ENCODE data around the gene IL18RAP. TPM values are rescaled to one million over a fixed set of nuclear protein-coding genes. Genes with fewer than 3 reads are reported as not detected.

IL18RAP gene
- total RNA-seq, 1 experiment from 2014 or later = not detected

DNA sequence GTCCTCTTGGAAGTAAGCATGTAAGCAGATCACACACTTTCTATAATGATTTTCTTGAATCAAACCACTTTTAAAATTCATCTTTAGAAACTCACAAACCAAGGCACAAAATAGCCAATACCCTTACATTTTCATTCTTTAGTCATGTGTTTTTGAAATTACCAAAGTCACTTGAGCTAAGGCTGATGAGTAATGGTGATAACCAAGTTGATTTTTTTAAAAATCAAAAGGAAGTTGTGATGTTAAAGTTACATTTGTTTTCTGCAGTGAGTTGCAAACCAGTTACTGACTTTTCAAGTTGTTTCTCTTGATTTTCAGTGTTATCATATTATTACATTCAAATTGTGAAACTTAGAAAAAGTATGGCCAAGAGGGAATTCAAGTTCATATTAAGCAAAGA is 21.5 kb upstream of the IL18RAP start:
- ChIA-PET POLR2A (ENCODE audit: low non-redundant PET) (no interaction called here), CTCF (no interaction called here)
- no TSS peak for BruUV-seq (replicated peaks)
- Histone ChIP-seq H3K36me3 (ENCODE audit: insufficient read depth, low read length, poor library complexity, severe bottlenecking) (no peaks in the 10 kb centered on the region), H3K4me1 (ENCODE audit: insufficient read depth, low read length, poor library complexity, severe bottlenecking) (no peaks in the 10 kb centered on the region), H3K4me3 (ENCODE audit: low read depth, low read length, poor library complexity, severe bottlenecking) (no peak overlapping the region), H3K9me3 (ENCODE audit: low read depth, low read length, poor library complexity, severe bottlenecking) (no peaks in the 10 kb centered on the region), H3K27me3 (replicated peaks; ENCODE audit: insufficient read depth, low read depth, low read length, poor library complexity) (no peaks in the 10 kb centered on the region), H3K27ac (ENCODE audit: low read depth, low read length, poor library complexity, severe bottlenecking) (no peak overlapping the region)
- TF ChIP-seq, protein P1, sequence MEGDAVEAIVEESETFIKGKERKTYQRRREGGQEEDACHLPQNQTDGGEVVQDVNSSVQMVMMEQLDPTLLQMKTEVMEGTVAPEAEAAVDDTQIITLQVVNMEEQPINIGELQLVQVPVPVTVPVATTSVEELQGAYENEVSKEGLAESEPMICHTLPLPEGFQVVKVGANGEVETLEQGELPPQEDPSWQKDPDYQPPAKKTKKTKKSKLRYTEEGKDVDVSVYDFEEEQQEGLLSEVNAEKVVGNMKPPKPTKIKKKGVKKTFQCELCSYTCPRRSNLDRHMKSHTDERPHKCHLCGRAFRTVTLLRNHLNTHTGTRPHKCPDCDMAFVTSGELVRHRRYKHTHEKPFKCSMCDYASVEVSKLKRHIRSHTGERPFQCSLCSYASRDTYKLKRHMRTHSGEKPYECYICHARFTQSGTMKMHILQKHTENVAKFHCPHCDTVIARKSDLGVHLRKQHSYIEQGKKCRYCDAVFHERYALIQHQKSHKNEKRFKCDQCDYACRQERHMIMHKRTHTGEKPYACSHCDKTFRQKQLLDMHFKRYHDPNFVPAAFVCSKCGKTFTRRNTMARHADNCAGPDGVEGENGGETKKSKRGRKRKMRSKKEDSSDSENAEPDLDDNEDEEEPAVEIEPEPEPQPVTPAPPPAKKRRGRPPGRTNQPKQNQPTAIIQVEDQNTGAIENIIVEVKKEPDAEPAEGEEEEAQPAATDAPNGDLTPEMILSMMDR (conservative IDR thresholded peaks at IDR 0.05; ENCODE audit: low read depth, low read length) = no peak
- no peak for TF ChIP-seq EZH2 (IDR thresholded peaks at IDR 0.05; ENCODE audit: borderline replicate concordance, low read depth, low read length, poor library complexity, severe bottlenecking)
- no peak for DNase-seq (ENCODE audit: low spot score)
- intact Hi-C loops (cut with micrococcal nuclease; ENCODE audit: unreplicated experiment) = no loop called here

GRCh38 chr2:102401865-102402264 is 21.1 kb upstream of the IL18RAP start:
- POLR2A ChIA-PET (ENCODE audit: low non-redundant PET) = no interaction called here

GRCh38 chr2:102410952-102411351 is 12.0 kb upstream of the IL18RAP start:
- intact Hi-C loops (cut with micrococcal nuclease; ENCODE audit: unreplicated experiment) = no loop called here
- peaks cover 16% of the 10 kb centered on the region for H3K27me3 ChIP-seq (replicated peaks; ENCODE audit: insufficient read depth, low read depth, low read length, poor library complexity)
- ChIA-PET CTCF (no interaction called here), POLR2A (ENCODE audit: low non-redundant PET) (no interaction called here)
- H3K4me3 ChIP-seq (ENCODE audit: low read depth, low read length, poor library complexity, severe bottlenecking) = no peak overlapping the region
- H3K36me3 ChIP-seq (ENCODE audit: insufficient read depth, low read length, poor library complexity, severe bottlenecking) = no peaks in the 10 kb centered on the region
- TF ChIP-seq EZH2 (IDR thresholded peaks at IDR 0.05; ENCODE audit: borderline replicate concordance, low read depth, low read length, poor library complexity, severe bottlenecking) = no peak
- TF ChIP-seq, protein P1 (conservative IDR thresholded peaks at IDR 0.05; ENCODE audit: low read depth, low read length) = no peak
- no peaks in the 10 kb centered on the region for H3K9me3 ChIP-seq (ENCODE audit: low read depth, low read length, poor library complexity, severe bottlenecking)
- no peak for DNase-seq (ENCODE audit: low spot score)
- H3K27ac ChIP-seq (ENCODE audit: low read depth, low read length, poor library complexity, severe bottlenecking) = no peak overlapping the region
- no peaks in the 10 kb centered on the region for H3K4me1 ChIP-seq (ENCODE audit: insufficient read depth, low read length, poor library complexity, severe bottlenecking)
- BruUV-seq (replicated peaks) = no TSS peak

More at GRCh38 chr2:102401865-102402264, 21.1 kb upstream of the IL18RAP start:
- H3K9me3 ChIP-seq (ENCODE audit: low read depth, low read length, poor library complexity, severe bottlenecking) = no peaks in the 10 kb centered on the region
- no peak for DNase-seq (ENCODE audit: low spot score)
- TF ChIP-seq, protein P1 (conservative IDR thresholded peaks at IDR 0.05; ENCODE audit: low read depth, low read length) = no peak
- no peak for TF ChIP-seq EZH2 (IDR thresholded peaks at IDR 0.05; ENCODE audit: borderline replicate concordance, low read depth, low read length, poor library complexity, severe bottlenecking)
- no peak overlapping the region for H3K4me3 ChIP-seq (ENCODE audit: low read depth, low read length, poor library complexity, severe bottlenecking)
- no peaks in the 10 kb centered on the region for H3K27me3 ChIP-seq (replicated peaks; ENCODE audit: insufficient read depth, low read depth, low read length, poor library complexity)
- BruUV-seq (replicated peaks) = no TSS peak
- H3K36me3 ChIP-seq (ENCODE audit: insufficient read depth, low read length, poor library complexity, severe bottlenecking) = no peaks in the 10 kb centered on the region
- no peaks in the 10 kb centered on the region for H3K4me1 ChIP-seq (ENCODE audit: insufficient read depth, low read length, poor library complexity, severe bottlenecking)
- CTCF ChIA-PET = no interaction called here
- intact Hi-C loops (cut with micrococcal nuclease; ENCODE audit: unreplicated experiment) = no loop called here
- no peak overlapping the region for H3K27ac ChIP-seq (ENCODE audit: low read depth, low read length, poor library complexity, severe bottlenecking)
